HG03103 (cell line): ENCODE results near the gene MANF.

ENCODE experiments used
- ATAC-seq: cut with Tn5 transposase; IDR thresholded peaks from one replicate; pipeline ENCODE4 v1.9.1; 2021; ENCODE audit warnings: low read depth; ENCODE audit not compliant: unreplicated experiment

The MANF gene

GRCh38 chr3:51422211-51422610, 37.1 kb downstream of the MANF start:
- no peak for ATAC-seq

- no peak for ATAC-seq
These were observed 41.8 kb downstream of the MANF start for GRCh38 chr3:51426921-51427320.

GRCh38 chr3:51429138-51429537, 44.0 kb downstream of the MANF start:
- ATAC-seq: no peak

- no peak for ATAC-seq
These were observed 49.0 kb downstream of the MANF start for GRCh38 chr3:51434110-51434509.

- no peak for ATAC-seq
These were observed 49.7 kb downstream of the MANF start for GRCh38 chr3:51434746-51435327.

GRCh38 chr3:51436998-51437639, 52.0 kb downstream of the MANF start:
- no peak for ATAC-seq
